Fibroblast of villous mesenchyme (primary cell): ENCODE measurements around the gene AP2B1. TPM values are rescaled to one million over a fixed set of nuclear protein-coding genes. Genes with fewer than 3 reads are reported as not detected.

ENCODE experiments used
- DNase-seq: peaks from one replicate; pipeline ENCODE4 v3.0.0-alpha.2; 2010; ENCODE audit warnings: low read depth
- H3K4me3 ChIP-seq: 2 replicates; pipeline ENCODE4 v1.5.1; 2011; ENCODE audit warnings: low read depth, mild to moderate bottlenecking, low read length
- CTCF ChIP-seq: IDR thresholded peaks from 2 replicates; pipeline ENCODE4 v1.5.1; 2012; ENCODE audit warnings: low read depth, mild to moderate bottlenecking, low read length; ENCODE audit not compliant: insufficient read depth
- total RNA-seq: library from RNA; depleted of rRNA; stranded (reverse); fragments of >200 nt; gene quantifications from 2 replicates; pipeline ENCODE4 v1.2.3, GENCODE V29; 2012

The AP2B1 gene
- total RNA-seq, 1 donor: 97.6 TPM

- DNase-seq: peak; percentile 86
- no peak for TF ChIP-seq CTCF
- H3K4me3 ChIP-seq: no peak overlapping the region
Observed at GRCh38 chr17:35716897-35717465, 129.9 kb downstream of the AP2B1 start.

GRCh38 chr17:35717475-35717874 lies 130.4 kb downstream of the AP2B1 start:
- DNase-seq: peak; percentile 67
- TF ChIP-seq CTCF: no peak
- H3K4me3 ChIP-seq: no peak overlapping the region

GRCh38 chr17:35723735-35724134 lies 136.6 kb downstream of the AP2B1 start:
- H3K4me3 ChIP-seq: no peak overlapping the region
- DNase-seq: no peak
- no peak for TF ChIP-seq CTCF

GRCh38 chr17:35725058-35725457 lies 137.9 kb downstream of the AP2B1 start:
- no peak for TF ChIP-seq CTCF
- no peak for DNase-seq
- no peak overlapping the region for H3K4me3 ChIP-seq

GRCh38 chr17:35725802-35726126 lies 138.6 kb downstream of the AP2B1 start:
- peak overlapping the region; percentile 4 for H3K4me3 ChIP-seq
- peak; percentile 38 for DNase-seq
- TF ChIP-seq CTCF: no peak

GRCh38 chr17:35726127-35726952 lies 139.2 kb downstream of the AP2B1 start:
- H3K4me3 ChIP-seq: no peak overlapping the region
- DNase-seq: peak; percentile 98
- TF ChIP-seq CTCF: no peak
